ENCODE results near the gene FAM216B. TPM values are rescaled to one million over a fixed set of nuclear protein-coding genes. Genes with fewer than 3 reads are reported as not detected.

FAM216B gene
- total and polyA plus RNA-seq, 2 of the 8 experiments (the other 6 are each of a cell fraction or from before 2014, with no cell fraction given) = not detected

GRCh38 chr13:42796747-42797356 lies 15.5 kb downstream of the FAM216B start:
- POLR2A ChIA-PET (ENCODE audit: partially characterized antibody) = interaction anchor here (1.3 kb wide), 1 partner anchor 54 kb away, joined by 4 read pairs; no protein-coding TSS in a partner anchor

More at GRCh38 chr13:42796747-42797356, 15.5 kb downstream of the FAM216B start:
- Histone ChIP-seq H3K4me3 (ENCODE audit: extremely low read depth in 1 of 4, insufficient read depth in 2 of 4, low read depth in 3 of 4, low read length in 4 of 4) (no peak overlapping the region), H4K20me1 (replicated peaks in 1 of 2; ENCODE audit: control insufficient read depth in 1 of 2, insufficient read depth in 2 of 2, low read length in 2 of 2) (no peaks in the 10 kb centered on the region), H3K36me3 (ENCODE audit: control insufficient read depth in 2 of 4, insufficient read depth in 4 of 4, low read length in 3 of 4) (peaks cover 0 to 4% (median 0%) of the 10 kb centered on the region in 4 experiments; a peak in 1 of 8 replicates), H4K5ac (ENCODE audit: insufficient read length, low read depth, low read length) (no peak overlapping the region), H3K27me3 (replicated peaks in 1 of 4; ENCODE audit: control insufficient read depth in 3 of 4, extremely low read depth in 1 of 4, insufficient read depth in 3 of 4, low read length in 3 of 4) (no peaks in the 10 kb centered on the region), H3K79me1 (ENCODE audit: low read depth, low read length) (no peaks in the 10 kb centered on the region), H3K56ac (replicated peaks; ENCODE audit: insufficient read length, low read depth, low read length) (no peak overlapping the region), H3K4ac (replicated peaks; ENCODE audit: insufficient read length, low read depth, low read length) (no peak overlapping the region), H2AFZ (ENCODE audit: low read length) (peak overlapping the region; percentile 86), H2BK5ac (ENCODE audit: low read depth, low read length) (no peak overlapping the region), H4K91ac (replicated peaks; ENCODE audit: insufficient read length, low read length) (peak overlapping the region; percentile 12), H3K23ac (ENCODE audit: insufficient read length) (no peak overlapping the region), H3K4me2 (ENCODE audit: insufficient read depth in 1 of 2, low read depth in 2 of 2, low read length in 2 of 2) (no peak overlapping the region), H3K23me2 (ENCODE audit: low read depth, low read length) (no peaks in the 10 kb centered on the region), H2AK5ac (ENCODE audit: low read depth, low read length) (no peak overlapping the region), H2BK120ac (replicated peaks; ENCODE audit: low read depth, low read length) (no peak overlapping the region), H3K9ac (replicated peaks in 1 of 4; ENCODE audit: extremely low read depth in 1 of 4, low read depth in 3 of 4, low read length in 3 of 4) (no peak overlapping the region), H2BK20ac (ENCODE audit: low read length) (no peak overlapping the region; the same call in 1 of the 2 replicates), H2BK15ac (ENCODE audit: low read length) (no peak overlapping the region), H4K8ac (ENCODE audit: extremely low read depth, insufficient read depth, low read length) (peak overlapping the region; percentile 58; the same call in 1 of the 2 replicates), H3K14ac (ENCODE audit: insufficient read length) (no peak overlapping the region), H3K27ac (ENCODE audit: low read depth, low read length) (no peak overlapping the region), H3K4me1 (replicated peaks in 1 of 4; ENCODE audit: control insufficient read depth in 3 of 4, insufficient read depth in 4 of 4, low read length in 3 of 4) (peaks cover 0 to 4% (median 2%) of the 10 kb centered on the region in 4 experiments; a peak in 4 of 7 replicates), H3K18ac (ENCODE audit: extremely low read depth, low read length) (no peak overlapping the region), H3K9me3 (ENCODE audit: insufficient read depth in 2 of 2, low read depth in 1 of 2, low read length in 1 of 2) (0 out of 4 replicates have a peak, but pooled peaks cover 0 to 2% of the 10 kb centered on the region in 2 experiments), H3K79me2 (ENCODE audit: control insufficient read depth in 1 of 2, insufficient read depth in 2 of 2, low read length in 2 of 2) (no peaks in the 10 kb centered on the region), H2BK12ac (ENCODE audit: low read depth, low read length) (no peak overlapping the region)
- no peak for TF ChIP-seq POU5F1 (IDR thresholded peaks at IDR 0.05; ENCODE audit: low read depth, low read length)
- no peak for TF ChIP-seq SAP30 (IDR thresholded peaks at IDR 0.05; ENCODE audit: insufficient read depth, insufficient replicate concordance, low read length)
- no peak for TF ChIP-seq CTBP2 (IDR thresholded peaks at IDR 0.05; ENCODE audit: borderline replicate concordance, insufficient read depth, insufficient read length, low read length)
- TF ChIP-seq MAX (IDR thresholded peaks at IDR 0.05) = no peak
- no peak for TF ChIP-seq CEBPB (IDR thresholded peaks at IDR 0.05; ENCODE audit: low read depth, low read length)
- TF ChIP-seq BCL11A (IDR thresholded peaks at IDR 0.05; ENCODE audit: low read depth in 2 of 2, low read length in 2 of 2) = no peak
- no peak for TF ChIP-seq TBP (IDR thresholded peaks at IDR 0.05; ENCODE audit: low read depth, low read length)
- TF ChIP-seq NRF1 (IDR thresholded peaks at IDR 0.05; ENCODE audit: low read depth, low read length) = no peak
- TF ChIP-seq SP4 (IDR thresholded peaks at IDR 0.05; ENCODE audit: low read length) = no peak
- no peak for TF ChIP-seq SIN3A (conservative IDR thresholded peaks at IDR 0.05 in 1 of 2, IDR thresholded peaks at IDR 0.05 in 1 of 2; ENCODE audit: low read depth in 1 of 2, low read length in 2 of 2)
- TF ChIP-seq CBX8 (IDR thresholded peaks at IDR 0.05; ENCODE audit: borderline replicate concordance, low read depth, low read length) = no peak
- DNase-seq (ENCODE audit: low read depth in 1 of 2, low spot score in 2 of 2) (no peak), FAIRE-seq (no peak)
- CTCF ChIA-PET (ENCODE audit: partially characterized antibody) = no interaction called here
- WGBS, 2 experiments (ENCODE audit: extremely low coverage in 1 of 2, insufficient coverage in 1 of 2, insufficient read length in 1 of 2, insufficient replicate concordance in 2 of 2, low coverage in 1 of 2, low lambda C conversion rate in 2 of 2, missing lambda C conversion rate in 1 of 2) = 64% methylated on average over 7 of the region's 7 CpGs; no CpG with 5 or more reads in 1 of the 2 experiments
